Suppressor macrophage treated with lipopolysaccharide for 1 hour (primary cell): ENCODE results near the gene SEPTIN8.

ENCODE experiments used
- DNase-seq, 3 donors: peaks; one replicate each; pipeline ENCODE4 v3.0.0-alpha.2; 2020 to 2022

SEPTIN8 gene

DNA sequence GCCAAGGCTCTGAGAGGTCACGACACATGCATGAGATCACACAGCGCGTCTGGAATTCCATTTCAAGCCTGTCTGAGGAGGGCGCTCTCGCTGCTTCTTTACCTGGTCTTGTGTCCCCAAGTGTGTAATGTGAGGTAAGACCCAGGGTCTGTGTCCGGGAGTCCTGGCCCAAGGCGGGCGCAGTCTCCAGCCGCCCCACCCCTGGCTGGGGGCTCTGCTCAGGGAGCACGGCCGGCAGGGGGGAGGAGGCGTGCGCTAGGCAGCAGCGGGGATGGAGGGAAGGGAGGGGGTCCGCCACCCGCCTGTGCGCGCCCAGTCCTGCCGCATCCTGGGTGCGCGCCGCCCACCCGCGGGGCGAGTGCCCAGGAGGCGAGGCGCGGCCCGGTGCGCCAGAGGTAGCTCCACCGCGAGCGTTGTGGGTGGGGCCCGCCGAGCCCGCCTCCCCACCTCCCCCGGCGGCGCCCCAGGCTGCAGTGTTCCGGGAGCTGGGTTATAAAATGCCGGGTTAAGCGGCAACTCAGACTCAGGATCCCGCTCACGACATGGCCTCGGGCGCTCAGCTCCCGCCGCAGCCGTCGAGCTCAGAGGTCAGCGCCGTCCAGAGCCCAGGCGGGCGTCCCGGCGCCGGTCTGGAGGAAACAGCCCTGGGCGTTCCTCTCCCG lies 30.0 kb downstream of the SEPTIN8 start, which contains the start of gene CCNI2:
CCNI2 (plus strand) TSS at position 473 of the 662 bp plus-strand sequence; CDS start at position 543, 70 bp downstream.
- DNase-seq, result peak in 2 of 3 donors; percentile 18 to 25

DNA sequence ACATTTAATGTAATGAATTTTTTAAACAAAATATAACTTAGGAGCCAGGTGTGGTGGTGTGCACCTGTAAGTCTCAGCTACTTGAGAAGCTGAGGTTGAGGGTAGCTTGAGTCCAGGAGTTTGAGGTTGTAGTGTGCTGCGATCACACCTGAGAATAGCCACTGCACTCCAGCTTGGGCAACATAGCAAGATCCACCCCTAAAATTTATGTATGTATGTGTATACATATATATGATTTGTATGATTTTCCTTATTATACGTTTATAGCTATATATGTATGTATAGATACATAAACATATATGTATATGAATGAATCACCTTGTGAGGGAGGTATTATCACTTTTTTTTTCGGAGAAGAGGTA lies 30.5 kb downstream of the SEPTIN8 start:
- no peak for DNase-seq

DNA sequence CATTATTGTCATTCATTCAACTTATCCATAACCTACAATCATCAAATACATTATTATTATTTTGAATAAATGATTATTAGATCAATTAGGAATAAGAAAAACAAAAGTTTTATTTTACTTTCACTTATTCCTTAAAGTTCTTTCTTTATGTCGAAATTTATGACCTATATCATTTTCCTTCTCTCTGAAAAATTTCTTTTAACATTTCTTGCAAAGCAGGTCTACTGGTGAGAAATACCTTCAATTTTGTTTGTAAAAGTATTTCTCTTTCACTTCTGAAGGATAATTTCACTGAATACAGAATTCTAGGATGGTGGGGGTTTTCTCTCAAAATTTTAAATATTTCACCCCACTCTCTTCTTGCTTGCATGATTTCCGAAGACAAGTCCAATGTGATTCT lies 32.4 kb downstream of the SEPTIN8 start:
- DNase-seq, result no peak

DNA sequence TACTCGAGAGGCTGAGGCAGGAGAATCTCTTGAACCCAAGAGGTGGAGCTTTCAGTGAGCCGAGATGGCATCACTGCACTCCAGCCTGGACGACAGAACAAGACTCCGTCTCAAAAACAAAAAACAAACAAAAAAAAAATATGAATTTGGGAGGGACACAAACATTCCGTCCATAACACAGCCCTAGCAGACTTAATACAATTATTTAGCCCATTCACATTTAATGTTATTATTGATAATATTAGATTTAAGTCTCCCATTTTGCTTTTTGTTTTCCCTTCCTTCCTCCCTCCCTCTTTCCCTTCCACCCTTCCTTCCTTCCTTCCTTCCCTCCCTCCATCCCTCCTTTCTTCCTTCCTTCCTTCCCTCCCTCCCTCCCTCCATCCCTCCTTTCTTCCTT lies 34.4 kb downstream of the SEPTIN8 start:
- DNase-seq, result no peak

DNA sequence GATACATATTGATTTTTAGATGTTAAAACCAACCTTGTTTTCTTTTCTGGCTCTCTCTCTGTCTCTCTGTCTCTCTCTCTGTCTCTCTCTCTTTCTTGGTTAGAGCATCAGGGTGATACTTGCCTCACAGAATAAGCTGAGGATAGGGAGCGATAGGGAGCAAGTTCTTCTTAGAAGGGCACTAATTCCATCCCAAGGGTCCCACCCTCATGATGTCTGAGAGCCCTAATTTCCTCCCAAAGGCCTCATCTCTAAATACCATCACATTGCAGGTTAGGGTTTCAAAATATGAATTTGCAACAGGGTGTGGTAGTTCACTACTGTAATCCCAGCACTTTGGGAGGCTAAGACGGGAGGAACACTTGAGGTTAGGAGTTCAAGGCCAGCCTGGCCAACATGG lies 34.9 kb downstream of the SEPTIN8 start:
- DNase-seq, result no peak

DNA sequence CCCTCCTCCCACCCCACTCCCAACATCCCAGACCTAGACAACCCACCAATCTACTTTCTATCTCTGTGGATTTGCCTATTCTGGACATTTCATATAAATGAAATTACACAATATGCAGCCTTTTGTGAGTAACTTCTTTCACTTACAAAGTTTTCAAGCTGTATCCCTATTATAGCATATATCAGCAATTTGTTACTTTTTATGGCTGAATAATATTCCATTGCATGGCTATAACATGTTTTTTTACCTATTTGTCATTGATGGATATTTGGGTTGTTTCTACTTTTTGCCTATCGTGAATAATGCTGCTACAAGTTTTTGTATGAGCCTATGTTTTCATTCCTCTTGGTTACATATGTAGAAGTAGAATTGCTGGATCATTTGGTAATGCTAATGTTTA lies 37.8 kb downstream of the SEPTIN8 start:
- DNase-seq, result no peak

DNA sequence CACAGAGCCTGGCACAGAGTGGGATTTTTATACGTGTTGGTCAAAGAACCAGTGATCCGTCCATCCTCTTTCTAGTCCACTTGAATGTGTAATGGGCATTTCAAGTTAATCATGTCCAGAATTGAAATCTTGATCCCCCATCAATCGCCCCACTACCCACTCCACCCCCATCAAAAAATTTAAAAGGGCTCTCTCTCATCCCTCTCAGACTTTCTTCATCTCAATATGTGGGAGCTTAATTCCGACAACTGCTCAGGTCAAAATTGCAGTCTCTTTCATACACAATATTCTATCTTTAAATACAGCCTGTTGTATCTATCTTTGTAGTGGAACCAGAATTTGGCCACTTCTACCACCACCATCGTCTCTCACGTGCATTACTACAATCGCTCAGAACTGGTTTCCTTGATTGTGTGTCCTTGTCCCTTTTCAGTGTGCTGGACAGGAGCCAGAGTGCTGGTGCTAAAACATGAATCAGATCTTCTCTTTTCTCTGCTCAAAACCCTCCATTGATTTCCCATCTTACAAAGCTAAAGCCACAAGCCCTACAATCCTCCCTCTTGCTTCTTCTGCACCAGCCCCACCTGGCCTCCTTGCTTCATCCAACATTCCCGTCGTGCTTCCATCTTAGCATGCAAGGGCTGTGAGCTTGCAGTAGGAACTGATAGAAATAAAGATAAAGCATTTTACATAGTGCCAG lies 38.9 kb downstream of the SEPTIN8 start:
- no peak for DNase-seq

DNA sequence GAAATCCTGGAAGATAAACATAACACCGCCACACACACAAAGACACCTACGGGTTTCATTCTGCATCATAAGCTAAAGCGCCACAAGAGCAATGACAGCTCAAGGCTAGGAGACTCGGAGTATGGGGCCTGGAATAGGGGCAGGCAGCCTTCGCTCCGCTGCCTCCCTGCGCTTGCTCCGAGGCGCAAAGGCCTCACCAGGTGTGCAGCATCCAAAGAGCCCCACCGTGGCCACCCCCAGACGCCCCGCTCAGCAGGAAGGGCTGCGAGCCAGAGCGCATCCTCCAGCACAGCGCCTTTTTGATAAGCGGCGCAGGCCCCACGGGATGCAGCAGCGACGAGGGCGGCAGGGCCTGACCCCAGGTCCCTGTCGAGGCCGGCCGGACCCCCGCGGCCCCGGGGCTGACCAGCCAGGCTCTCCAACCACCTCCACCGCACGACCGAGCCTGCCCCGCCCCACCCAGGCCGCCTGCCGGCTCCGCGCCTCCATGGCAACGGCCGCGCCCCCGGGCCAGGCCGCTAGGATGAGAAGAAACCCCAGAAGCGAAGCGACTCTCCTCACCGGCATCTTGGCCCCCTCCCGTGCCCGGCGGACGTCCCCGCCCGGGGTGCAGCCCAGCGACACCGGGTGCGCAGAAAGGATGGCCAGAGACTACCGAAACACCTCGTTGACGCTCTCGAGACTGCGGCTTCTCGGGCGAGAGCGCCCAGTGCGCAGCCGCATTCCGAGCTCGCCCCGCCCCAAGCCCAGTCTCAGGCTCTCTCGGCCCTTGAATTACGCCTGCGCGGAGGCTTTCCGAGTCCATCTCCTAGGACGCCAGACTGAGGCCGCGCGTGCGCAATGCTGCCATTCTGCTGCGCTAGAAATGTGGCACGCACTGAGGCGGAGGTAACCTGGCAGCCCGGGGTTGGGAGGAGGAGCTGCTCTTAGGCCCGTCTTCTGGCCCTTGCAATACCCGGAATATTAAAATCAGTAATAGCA lies 39.9 kb downstream of the SEPTIN8 start, which contains the start of gene KIF3A:
KIF3A (minus strand) TSS at position 694 of the 981 bp plus-strand sequence; CDS start at position 567, 127 bp downstream.
- peak; percentile 99 for DNase-seq

DNA sequence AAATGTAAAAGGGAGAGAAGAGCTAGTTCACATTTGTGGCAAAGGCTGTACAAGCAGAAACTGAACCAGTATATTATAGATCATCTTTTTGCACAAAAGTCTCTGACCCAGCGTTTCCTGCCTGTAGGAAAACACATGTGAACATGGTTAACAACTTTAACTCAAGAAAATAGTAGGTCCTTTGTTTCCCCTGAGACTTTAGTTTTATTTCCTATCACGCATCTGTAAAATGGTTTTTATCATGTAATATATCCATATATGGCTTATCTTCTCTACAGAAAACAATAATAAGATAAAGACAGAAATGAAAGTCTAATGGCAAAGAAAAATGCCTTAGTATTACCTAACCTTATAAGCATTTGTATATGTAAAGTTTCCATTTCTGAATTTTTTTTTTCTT lies 42.4 kb downstream of the SEPTIN8 start:
- DNase-seq, result no peak

DNA sequence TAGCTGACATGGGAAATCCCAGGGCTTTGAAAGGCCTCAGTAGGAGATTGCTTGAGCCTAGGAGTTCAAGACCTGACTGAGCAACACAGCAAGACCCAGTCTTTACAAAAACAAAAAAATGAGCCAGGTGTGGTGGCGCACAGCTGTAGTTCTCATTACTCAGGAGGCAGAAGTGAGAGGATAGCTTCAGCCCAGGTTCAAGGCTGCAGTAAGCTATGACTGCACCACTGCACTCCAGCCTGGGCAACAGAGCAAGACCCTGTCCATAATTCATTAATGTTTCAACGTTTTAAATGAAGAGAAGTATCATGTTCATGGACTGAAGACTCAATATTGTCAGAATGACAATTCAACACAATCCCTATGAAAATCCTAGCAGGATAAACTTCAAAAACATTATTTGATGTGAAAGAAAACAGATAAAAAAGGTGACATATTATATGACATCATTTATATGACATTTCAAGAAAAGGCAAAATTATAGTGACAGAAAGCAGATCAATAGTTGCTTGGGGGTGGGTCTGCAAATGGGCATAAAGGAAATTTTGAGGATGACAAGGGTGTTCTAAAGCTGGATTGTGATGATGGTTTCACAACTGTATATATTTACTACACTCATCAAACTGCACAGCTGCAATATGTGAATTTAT lies 43.4 kb downstream of the SEPTIN8 start:
- DNase-seq, result no peak

DNA sequence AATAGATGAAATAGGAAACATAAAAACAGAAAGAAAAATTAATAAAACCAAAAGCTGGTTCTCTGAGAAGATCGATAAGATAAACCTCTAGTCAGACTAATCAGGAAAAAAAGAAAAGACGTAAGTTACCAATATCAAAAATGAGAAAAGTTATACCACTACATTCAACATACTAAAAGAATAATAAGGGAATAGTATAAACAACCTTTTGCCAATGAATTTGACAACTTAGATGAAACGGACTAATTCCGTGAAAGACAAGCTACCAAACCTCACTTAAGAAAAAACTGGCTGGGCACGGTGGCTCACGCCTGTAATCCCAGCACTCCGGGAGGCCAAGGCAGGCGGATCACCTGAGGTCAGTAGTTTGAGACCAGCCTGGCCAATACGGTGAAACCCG lies 47.1 kb downstream of the SEPTIN8 start:
- DNase-seq, result no peak

DNA sequence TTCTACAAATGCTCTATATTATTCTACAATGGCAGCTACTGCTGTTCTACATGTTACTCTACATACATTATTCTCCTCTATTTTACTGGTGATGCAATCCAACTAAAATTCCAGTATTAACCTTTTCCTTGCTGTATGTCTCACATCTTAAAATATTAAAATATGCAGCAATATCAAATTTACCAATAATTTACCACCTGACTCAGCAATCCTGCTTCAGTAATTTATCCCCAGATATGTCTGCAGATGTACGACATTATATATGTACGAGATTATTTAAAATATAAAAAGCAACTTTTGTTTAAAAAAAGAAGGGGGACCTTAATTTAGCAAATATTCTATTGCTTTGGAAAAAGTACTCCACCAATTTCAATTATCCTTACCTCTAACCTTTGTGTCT lies 51.3 kb downstream of the SEPTIN8 start:
- DNase-seq, result no peak

DNA sequence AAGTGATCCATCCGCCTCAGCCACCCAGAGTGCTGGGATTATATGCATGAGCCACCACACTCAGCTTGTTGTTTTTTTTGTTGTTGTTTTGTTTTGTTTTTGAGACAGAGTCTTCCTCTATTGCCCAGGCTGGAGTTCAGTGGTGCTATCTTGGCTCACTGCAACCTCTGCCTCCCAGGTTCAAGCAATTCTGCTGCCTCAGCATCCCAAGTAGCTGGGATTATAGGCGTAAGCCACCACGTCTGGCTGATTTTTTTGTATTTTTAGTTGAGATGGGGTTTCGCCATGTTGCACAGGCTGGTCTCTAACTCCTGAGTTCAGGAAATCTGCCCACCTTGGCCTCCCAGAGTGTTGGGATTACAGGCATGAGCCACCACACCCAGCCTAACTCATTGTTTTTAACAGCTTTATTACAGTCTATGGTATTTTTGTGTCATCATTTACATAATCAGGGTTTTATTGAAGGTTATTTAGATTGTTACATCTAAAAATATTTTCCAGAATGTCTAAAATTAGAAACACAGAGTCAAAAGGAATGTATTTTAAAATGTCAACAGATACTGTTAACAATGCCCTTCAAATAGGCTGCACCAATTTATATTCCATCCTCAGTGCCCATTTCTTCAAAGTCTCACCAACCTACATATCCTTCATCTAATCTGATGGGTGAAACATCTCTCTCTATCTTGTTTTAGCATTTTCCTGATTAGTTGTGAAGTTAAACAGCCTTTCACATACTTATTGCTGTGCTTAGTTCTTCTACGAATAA lies 58.3 kb downstream of the SEPTIN8 start:
- DNase-seq, result no peak

DNA sequence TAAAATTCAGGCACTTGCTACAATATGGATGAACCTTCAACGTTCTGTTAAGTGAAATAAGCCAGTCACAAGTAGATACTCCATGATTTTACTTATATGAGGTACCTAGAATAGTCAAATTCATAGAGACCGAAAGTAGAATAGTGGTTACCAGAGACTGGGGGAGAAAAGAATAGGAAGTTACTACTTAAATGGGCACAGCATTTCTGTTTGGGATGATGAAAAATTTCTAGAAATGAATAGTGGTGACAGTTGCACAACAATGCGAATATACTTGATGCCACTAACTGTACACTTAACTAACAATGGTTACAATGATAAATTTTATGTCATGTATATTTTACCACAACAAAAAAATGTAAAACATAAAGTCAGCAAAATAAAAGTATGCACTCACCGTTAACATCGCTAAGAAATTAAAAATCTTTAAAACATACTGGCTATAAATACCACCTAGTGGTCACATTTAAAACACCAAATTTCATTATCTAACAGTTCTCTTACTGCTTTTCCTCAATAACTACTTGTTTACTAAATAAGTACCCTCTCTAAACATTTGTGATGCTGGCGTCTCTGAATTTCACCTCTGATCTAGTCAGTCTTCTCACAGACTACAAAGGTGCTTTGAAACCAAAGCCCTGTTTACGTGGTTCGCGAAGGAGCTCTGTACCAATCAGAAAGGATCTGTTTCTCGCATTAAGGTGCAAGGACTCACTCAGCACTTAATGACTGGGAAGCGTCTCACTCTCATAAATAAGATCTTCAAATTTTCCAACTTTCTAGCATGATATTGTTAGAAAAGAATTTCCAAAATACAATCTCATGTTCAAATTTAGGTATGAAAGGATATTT lies 62.4 kb downstream of the SEPTIN8 start:
- peak in 2 of 3 donors; percentile 38 for DNase-seq

DNA sequence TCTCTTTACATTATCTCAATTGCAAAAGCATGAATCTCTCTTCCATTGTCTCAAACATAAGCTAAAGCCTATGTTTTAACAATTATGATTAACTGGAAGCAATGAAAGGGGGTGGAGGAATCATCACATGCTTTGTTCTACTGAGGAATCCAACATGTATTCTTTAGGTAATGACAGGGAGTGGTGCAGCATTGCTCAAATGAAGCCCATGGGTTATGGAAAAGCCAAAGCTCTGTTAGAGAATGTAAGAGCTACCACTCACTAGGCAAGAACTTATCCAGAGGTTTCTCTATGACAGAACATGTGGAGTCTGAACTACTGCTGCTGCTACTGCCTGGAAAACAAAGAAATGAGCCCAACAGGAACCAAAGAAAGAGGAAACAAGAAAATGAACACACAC lies 68.4 kb downstream of the SEPTIN8 start:
- DNase-seq, result peak in 2 of 3 donors; percentile 4

DNA sequence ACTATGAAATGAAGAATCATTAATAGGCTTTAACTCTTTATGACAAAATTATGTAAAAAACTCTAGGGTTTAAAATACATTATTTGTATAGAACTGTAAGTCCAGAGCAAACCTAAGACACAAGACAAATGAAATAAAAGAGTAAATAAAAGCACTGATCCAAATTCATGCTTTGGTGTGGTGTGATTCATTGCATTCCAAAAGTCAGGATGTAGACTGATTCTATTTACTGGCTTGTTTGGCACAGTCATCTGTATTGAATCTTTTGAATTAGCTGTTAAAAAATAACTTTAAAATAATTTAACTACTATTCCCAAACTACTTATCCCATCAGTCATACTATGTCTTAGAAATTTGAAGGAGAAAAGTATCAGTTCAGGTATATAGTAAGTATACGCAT lies 72.2 kb downstream of the SEPTIN8 start:
- DNase-seq, result no peak
